ENCODE data around the gene CFAP43.
"Not testable (repeated sequence)": the region's sequence is repeated elsewhere in the genome, so short reads cannot be mapped to it uniquely, and the experiment has no call there.

CFAP43 gene

DNA sequence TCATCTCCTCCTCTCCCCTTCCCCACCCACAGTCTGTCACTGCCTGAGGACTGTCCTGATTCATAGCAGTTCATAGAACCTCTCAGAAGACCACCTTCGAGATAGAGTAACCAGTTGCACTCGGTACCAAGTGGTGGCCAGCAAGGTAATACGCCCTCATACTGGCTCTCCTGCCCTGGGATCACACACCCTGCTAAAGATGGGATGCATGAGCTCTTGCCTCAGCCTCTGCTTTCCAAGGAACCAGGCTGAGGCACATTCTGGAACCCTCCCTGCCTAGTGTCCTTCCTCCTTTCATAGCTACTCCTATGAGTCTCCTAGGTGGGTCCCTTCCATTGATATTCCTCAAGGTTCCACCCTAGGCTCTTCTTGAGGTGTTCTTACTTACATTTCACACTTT lies 15.5 kb downstream of the CFAP43 start:
- no peak for DNase-seq

DNA sequence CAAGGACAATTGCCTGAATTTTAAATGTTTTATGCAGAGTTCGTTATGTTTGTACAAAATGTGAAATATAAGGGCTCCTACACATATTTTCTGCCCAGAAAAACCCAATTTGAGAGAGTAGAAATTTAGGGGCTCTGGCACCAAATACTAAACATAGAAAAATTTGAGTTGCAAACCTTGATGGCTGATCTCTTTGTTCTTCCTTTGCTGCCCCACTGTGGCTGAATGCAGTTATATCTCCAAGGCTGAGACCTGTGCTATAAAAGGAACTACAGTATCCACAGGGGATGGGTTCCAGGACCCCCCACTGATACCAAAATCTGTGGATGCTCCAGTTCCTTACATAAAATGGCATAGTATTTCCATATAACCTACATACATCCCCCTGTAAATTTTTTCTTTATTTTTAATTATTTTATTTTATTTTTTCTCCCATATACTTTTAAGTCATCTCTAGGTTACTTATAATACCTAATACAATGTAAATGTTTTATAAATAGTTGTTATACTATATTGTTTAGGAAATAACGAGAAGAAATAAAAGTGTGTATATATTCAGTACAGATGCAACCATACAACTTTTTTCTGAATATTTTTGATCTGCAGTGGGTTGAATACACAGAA lies 22.5 kb downstream of the CFAP43 start:
- DNase-seq, result peak; percentile 72

- no peak for DNase-seq
These were observed 23.4 kb downstream of the CFAP43 start for GRCh38 chr10:104208730-104209129.

DNA sequence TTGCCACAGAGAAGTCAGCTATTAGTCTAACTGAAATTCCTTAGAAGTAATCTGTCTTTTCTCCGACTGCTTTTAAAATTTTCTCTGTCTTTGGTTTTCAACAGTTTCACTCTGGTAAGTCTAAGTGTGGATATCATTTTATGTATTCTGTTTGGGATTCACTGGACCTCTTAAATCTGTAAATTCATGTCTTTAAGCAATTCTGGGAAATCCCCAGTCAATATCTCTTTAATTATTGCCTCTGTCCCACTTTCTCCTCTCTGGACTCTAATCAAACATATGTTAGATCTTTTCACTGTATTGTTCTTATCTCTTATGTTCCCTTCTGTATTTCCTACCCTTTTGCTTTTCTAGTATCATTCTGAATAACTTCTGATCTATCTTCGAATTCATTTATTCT lies 29.9 kb downstream of the CFAP43 start:
- DNase-seq, result no peak

GRCh38 chr10:104201636-104202035 lies 30.5 kb downstream of the CFAP43 start:
- no peak for DNase-seq

DNA sequence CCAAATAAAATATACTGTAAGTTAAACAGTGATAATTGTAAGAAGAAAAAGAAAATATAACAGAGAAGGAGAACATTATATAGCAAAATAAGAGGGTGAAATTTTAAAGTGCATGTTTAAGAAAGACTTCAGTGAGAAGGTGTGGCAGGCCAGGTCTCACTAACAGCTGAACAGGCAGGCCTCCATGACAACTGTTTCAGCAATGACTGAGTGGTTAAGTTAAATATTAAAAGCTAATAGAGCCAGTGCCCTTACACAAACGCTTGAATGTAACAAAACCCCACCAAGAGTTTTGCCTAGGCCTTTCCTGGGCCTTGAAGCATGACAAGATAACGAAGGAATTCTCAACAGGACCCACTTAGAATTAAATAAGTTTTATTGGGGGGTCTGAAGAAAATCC lies 32.6 kb downstream of the CFAP43 start:
- DNase-seq, result no peak

DNA sequence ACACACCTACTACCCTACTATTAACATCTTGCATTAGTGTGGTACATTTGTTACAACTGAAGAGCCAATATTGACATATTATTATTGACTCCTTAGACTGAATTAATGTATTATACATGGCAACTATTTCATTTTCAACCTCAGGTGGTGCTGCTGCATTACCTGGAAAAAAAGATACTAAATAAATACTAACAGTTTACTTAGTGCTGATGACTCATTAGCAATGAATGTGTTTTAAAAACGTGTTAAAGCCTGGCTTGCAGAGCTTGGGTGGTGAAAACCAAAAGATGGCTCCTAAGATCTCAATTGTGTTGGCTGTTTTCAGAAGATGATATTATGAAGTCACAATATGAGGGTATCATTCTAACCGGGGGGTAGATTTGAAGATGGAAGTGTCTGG lies 34.8 kb downstream of the CFAP43 start:
- DNase-seq, result no peak

DNA sequence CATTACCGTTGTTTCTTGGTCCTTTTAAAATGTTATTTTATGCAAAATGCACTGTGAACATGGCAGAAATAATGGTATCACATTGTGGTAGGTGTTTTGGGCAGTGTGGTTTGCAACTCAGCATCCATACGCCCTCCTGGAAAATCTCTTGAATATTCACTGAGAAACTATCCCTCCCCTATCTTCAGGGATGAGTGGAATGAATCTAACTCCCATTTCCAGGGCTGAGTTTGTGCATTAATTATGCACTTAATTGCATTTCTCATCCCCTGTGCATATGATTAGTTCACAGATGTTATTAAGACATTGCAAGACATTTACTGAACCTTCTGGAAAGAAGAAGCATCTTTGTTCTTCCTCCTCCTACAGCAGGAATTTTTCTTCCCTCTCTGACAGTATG lies 36.5 kb downstream of the CFAP43 start:
- DNase-seq, result no peak

GRCh38 chr10:104193787-104194186 lies 38.4 kb downstream of the CFAP43 start:
- no peak for DNase-seq

GRCh38 chr10:104190695-104191094 lies 41.5 kb downstream of the CFAP43 start:
- DNase-seq, result no peak

DNA sequence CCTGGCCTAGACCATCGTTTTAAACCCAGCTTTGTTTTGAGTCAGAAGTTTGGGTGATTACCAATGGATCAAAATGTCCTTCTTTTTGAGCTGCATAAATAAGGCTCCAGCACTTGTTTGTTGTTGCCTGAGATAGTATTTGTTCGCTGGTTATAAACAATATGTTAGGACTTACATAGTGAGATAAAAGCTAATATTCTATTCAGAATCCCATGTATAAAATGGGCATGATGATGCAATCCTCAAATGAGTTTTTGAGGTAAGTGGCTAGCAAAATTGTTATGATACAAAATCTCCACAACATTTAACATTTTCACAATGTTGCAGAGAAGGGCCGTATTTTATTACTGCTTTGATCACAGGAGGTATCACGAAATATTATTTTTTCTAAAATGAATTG lies 48.5 kb downstream of the CFAP43 start:
- DNase-seq, result no peak

DNA sequence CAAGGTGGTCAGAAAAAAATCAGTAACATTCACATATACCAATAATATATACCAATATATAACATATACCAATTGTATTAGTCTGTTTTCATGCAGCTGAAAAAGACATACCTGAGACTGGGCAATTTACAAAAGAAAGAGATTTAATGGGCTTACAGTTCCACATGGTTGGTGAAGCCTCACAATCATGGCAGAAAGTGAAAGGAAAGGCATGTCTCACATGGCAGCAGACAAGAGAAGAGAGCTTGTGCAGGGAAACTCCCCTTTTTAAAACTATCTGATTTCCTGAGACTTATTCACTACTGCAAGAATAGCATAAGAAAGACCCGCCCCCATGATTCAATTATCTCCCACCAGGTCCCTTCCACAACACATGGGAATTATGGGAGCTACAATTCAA lies 58.0 kb downstream of the CFAP43 start:
- not testable (repeated sequence) for DNase-seq

- no peak for DNase-seq
These were observed 61.4 kb downstream of the CFAP43 start for GRCh38 chr10:104170610-104171254.

DNA sequence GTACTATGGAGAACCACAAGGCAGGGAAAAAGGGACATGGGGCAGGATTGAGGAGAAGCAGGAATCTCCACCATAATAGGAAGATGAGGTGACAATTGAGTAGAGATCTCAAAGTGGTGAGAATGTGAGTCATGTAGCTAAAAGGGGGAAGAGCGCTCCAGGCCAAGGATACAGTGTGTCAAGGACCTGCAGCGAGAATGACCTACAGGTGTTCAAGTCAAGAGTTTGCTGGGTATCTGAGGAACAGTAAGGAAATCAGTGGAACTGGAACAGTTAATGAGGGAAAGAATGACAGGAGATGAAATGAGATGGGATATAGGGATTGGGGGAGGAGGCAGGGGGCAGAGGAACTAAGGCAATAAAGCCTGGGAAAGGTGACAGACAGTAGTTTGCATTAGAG lies 76.6 kb downstream of the CFAP43 start:
- no peak for DNase-seq

DNA sequence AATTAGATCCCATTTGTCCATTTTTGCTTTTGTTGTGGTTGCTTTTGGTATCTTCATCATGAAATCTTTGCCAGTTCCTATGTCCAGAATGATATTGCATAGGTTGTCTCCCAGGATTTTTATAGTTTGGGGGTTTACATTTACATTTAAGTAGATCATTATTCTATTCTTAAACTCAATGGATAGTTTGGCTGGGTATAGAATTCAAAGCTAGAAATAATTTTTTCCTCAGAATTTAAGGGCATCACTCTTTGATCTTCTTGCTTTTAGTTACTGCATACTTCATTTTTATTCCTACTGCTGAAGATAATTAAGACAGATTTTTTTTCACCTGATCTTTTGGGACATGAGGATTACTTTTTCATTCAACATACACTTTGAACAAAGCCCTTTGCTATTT lies 80.4 kb downstream of the CFAP43 start:
- DNase-seq, result no peak

DNA sequence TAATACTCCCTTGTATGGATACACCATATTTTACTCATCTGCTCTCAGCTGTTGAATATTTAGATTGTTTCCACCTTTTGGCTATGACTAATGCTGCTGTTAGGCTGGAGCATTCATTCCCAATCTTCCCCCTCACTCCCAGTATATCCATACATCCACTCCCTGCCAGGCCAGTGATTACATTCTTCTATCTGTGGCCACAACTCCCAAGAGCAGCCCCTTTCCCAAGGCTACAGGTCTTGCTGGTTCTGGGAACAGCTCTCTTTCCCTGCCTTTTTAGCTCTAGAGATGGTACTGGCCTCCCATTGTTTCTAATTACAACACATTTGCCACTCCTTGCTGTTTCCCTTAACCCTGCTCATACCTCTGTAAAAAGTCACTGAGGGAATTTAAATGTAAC lies 82.0 kb downstream of the CFAP43 start:
- no peak for DNase-seq

DNA sequence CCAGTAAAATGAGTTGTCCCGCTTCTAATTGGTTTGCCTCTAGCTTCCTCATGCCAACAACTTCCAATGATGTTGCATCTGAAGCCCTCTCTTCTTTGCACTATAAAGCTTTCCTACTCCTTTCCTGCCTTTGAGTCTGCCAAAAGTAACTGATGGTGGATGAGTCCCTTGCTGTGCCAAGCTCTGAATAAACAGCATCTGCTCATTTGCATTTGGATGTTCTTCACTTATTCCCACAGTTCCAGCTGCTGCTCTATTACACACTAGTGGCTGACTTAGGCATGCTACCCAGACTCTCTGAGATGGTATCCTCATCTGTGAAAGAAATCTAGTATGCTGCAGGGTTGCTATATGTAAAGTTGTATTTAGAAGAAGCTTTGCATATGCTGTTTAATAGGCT lies 85.3 kb downstream of the CFAP43 start:
- peak; percentile 92 for DNase-seq

- no peak for DNase-seq
These were observed 87.2 kb downstream of the CFAP43 start for GRCh38 chr10:104144931-104145330.

- no peak for DNase-seq
These were observed 88.3 kb downstream of the CFAP43 start for GRCh38 chr10:104143829-104144228.

GRCh38 chr10:104142081-104142480 lies 90.1 kb downstream of the CFAP43 start:
- no peak for DNase-seq

DNA sequence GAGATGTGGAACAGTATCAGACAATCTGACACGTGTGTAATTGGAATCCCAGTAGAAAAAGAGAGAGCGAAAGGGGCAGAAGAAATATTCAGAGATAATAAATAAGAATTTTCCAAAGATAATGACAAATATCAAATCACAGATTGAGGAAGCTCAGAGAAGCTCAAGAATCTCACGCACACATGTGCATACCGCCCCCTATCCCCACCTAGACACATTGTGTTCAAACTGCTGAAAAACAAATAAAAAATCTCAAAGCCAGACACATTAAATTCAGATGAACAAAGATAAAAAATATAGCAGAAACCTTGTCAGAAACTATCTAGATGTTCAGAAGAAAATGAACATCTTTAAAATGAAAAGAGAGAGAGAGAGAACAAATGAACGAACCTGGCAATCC lies 92.9 kb downstream of the CFAP43 start:
- no peak for DNase-seq

- DNase-seq, result no peak
These were observed 94.0 kb downstream of the CFAP43 start for GRCh38 chr10:104138131-104138530.

DNA sequence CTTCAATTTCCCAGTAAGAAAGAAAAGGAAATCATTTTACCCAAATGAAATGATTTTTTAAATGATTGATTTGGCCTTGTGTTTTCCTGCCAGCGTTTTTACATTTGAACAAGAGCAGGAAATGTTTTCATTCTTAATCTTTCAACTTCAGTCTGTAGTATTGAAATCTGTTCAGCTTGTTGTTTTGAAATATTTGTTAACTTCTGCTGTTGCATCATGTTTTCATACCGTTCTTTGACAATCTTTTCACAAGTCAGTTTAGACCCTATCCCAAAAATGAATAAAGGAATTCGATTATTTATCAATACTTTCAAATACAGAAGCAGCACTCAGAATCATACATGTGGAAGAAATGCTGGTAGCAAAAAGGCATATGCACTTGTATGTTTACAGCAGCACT lies 102.1 kb downstream of the CFAP43 start:
- no peak for DNase-seq

DNA sequence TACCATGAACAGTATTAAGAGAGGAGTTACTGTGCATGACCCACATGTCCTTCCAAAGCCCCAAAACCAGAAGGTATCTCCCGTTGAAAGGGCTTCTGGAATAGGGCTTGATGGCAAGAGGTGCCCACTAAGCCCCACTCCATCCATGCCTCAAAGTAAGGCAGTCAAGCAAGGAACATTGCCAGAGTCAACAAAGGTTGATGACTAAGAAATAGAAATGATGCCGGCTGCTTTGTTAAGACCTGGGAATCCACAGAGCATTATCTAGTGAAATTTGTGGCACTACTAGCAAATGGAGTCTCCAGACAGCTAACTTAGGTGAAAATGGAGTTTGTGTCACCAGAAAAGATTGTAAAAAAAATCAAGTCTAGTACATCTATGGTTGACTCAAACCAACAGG lies 104.0 kb downstream of the CFAP43 start:
- DNase-seq, result no peak

DNA sequence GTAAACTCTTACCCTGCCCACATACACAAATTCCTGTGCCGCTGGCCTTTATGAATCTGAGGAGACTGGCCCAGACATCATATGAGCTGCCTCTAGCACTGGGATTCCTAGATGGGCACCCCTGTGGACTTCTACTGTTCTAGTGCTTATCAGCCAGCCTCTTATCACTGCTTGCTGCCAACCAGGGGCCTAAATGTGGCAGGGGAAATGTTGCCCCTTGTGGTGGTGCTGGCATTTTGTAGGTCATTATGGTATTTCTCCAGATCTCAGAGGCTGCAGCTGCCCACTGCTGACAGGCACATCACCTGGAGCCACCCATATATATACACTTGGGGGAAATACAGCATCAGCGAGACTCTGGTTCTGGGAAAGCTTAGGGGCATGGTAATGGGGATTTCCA lies 104.8 kb downstream of the CFAP43 start:
- no peak for DNase-seq

All from NCI-H1694 treated with DMSO at 0.1 percent for 48 hours (cell line).